Testis (tissue), 3 donors: ENCODE results near the gene STAT2. TPM values are rescaled to one million over a fixed set of nuclear protein-coding genes. Genes with fewer than 3 reads are reported as not detected.
"Not testable (repeated sequence)": the region's sequence is repeated elsewhere in the genome, so short reads cannot be mapped to it uniquely, and the experiment has no call there.

Experiments used
- DNase-seq: peaks from one replicate; pipeline ENCODE4 v3.0.0-alpha.2; 2019
- H3K27ac ChIP-seq, 2 donors: fragments of 200-600 bp; sonication (generic); one replicate each; pipeline ENCODE4 v1.5.1; 2019
- H3K27me3 ChIP-seq: fragments of 200-600 bp; sonication (generic); one replicate; pipeline ENCODE4 v1.5.1; 2019
- H3K36me3 ChIP-seq: fragments of 200-600 bp; sonication (generic); one replicate; pipeline ENCODE4 v1.5.1; 2017; ENCODE audit warnings: low read depth; ENCODE audit errors: missing control alignments
- H3K4me1 ChIP-seq: fragments of 200-600 bp; sonication (generic); one replicate; pipeline ENCODE4 v1.5.1; 2019
- H3K4me3 ChIP-seq, 2 donors: fragments of 200-600 bp; sonication (generic); one replicate each; pipeline ENCODE4 v1.5.1; 2017 to 2019
- H3K9me3 ChIP-seq: fragments of 200-600 bp; sonication (generic); one replicate; pipeline ENCODE4 v1.5.1; 2017
- POLR2A ChIP-seq: fragments of 450-650 bp; IDR thresholded peaks from one replicate; pipeline ENCODE4 v1.6.1; 2017; ENCODE audit warnings: antibody characterized with exemption, mild to moderate bottlenecking, moderate library complexity
- WGBS, 2 donors: methylation state at CpG; one replicate each; pipeline ENCODE4 v1.1.5; 2018; 5-methylcytosine and 5-hydroxymethylcytosine counted together
- intact Hi-C: fragments of 100-400 bp; cut with DNase I; formaldehyde crosslinking; loops from one replicate; pipeline ENCODE4 v1.15.1; 2023; ENCODE audit warnings: low total_unique reads
- polyA plus RNA-seq: library from polyadenylated mRNA; stranded (reverse); fragments of 350-450 nt; fragmentation: Illumina TruSeq; extraction: RNeasy Lipid Tissue Mini Kit (QIAGEN cat#74804); gene quantifications from one replicate; pipeline ENCODE4 v1.2.3, GENCODE V29; 2014; ENCODE audit warnings: low read depth, low replicate concordance; ENCODE audit not compliant: insufficient read depth
- total RNA-seq, 2 donors: library from RNA; depleted of rRNA; stranded (reverse); fragments of >200 nt; gene quantifications; one replicate each; pipeline ENCODE4 v1.2.3, GENCODE V29; 2016
- TF ChIP-seq, protein P1 (sequence below), 3 experiments: fragments of 450-650 bp in 2 of 3; fragments of 200-600 bp in 1 of 3; sonication (generic) in 1 of 3; IDR thresholded peaks; one replicate each; pipeline ENCODE4 v1.5.1; 2016 to 2019; ENCODE audit warnings: antibody characterized with exemption in 3 of 3, mild to moderate bottlenecking in 2 of 3, moderate library complexity in 1 of 3

STAT2 gene
- total and polyA plus RNA-seq, 3 donors from 2014 or later = 57.0 to 122 (median 110) TPM

DNA sequence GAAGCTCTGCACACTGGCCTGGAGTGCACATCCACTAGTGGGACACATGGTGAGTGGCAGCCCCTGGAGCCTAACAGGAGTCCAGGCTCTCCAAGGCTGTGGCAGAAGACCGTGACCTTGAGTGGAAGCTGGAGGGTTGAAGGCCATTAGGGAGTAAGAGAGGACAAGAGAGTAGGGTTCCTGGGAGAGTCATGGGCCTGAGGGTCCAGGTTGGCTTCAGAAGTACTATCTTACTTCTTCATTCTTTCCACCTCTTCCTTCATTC, 20.8 kb downstream of the STAT2 start:
- no peaks in the 10 kb centered on the region for H3K27me3 ChIP-seq
- no peak for DNase-seq
- H3K36me3 ChIP-seq = no peaks in the 10 kb centered on the region
- H3K9me3 ChIP-seq = no peaks in the 10 kb centered on the region
- intact Hi-C loops = no loop called here
- no peaks in the 10 kb centered on the region for H3K4me1 ChIP-seq
- WGBS, 2 donors = 60 to 83% methylated on average over 1 of the region's 1 CpG
- H3K27ac ChIP-seq = no peak overlapping the region
- no peak overlapping the region for H3K4me3 ChIP-seq
- TF ChIP-seq POLR2A = no peak
- TF ChIP-seq, protein P1, sequence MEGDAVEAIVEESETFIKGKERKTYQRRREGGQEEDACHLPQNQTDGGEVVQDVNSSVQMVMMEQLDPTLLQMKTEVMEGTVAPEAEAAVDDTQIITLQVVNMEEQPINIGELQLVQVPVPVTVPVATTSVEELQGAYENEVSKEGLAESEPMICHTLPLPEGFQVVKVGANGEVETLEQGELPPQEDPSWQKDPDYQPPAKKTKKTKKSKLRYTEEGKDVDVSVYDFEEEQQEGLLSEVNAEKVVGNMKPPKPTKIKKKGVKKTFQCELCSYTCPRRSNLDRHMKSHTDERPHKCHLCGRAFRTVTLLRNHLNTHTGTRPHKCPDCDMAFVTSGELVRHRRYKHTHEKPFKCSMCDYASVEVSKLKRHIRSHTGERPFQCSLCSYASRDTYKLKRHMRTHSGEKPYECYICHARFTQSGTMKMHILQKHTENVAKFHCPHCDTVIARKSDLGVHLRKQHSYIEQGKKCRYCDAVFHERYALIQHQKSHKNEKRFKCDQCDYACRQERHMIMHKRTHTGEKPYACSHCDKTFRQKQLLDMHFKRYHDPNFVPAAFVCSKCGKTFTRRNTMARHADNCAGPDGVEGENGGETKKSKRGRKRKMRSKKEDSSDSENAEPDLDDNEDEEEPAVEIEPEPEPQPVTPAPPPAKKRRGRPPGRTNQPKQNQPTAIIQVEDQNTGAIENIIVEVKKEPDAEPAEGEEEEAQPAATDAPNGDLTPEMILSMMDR (IDR thresholded peaks at IDR 0.05) = no peak

DNA sequence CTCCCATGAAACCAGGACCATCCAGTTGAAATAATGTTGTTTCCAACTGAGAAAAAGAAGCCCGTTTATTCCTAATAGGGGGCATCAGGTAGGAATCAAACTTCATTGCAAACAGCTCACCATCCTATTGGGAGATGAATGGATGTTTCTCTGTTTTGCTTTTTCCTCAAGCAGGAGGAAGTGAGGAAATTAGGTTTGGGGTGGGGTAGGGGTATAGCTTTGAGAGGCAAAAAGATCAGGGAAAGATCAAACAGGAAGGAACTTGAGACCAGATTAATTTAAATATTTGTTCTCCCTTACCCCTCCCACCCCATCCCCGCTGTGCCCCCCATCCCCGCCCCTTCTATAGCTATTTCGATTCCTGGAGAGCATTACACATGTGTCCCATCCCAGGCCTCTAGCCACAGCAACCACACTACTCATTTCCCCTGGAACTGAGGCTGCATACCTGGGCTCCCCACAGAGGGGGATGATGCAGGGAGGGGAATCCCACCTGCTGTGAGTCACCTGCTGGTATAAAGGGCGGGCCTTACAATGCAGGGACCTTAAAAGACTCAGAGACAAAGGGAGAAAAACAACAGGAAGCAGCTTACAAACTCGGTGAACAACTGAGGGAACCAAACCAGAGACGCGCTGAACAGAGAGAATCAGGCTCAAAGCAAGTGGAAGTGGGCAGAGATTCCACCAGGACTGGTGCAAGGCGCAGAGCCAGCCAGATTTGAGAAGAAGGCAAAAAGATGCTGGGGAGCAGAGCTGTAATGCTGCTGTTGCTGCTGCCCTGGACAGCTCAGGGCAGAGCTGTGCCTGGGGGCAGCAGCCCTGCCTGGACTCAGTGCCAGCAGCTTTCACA, 21.4 kb downstream of the STAT2 start, which contains the start of gene IL23A:
TSS of gene IL23A (plus strand) at position 577 of the 850 bp plus-strand sequence. CDS start at position 738, 161 bp downstream.
- H3K4me1 ChIP-seq = no peaks in the 10 kb centered on the region
- no peak for DNase-seq
- WGBS, 2 donors = 51 to 55% methylated on average over 9 of the region's 9 CpGs
- H3K9me3 ChIP-seq = no peaks in the 10 kb centered on the region
- TF ChIP-seq POLR2A = no peak
- TF ChIP-seq, protein P1 (IDR thresholded peaks at IDR 0.05) = no peak
- no peak within 1 kb of the TSS for H3K27ac ChIP-seq
- H3K4me3 ChIP-seq = no peak within 1 kb of the TSS
- H3K27me3 ChIP-seq = no peaks in the 10 kb centered on the region
- intact Hi-C loops = no loop called here
- no peaks in the 10 kb centered on the region for H3K36me3 ChIP-seq

DNA sequence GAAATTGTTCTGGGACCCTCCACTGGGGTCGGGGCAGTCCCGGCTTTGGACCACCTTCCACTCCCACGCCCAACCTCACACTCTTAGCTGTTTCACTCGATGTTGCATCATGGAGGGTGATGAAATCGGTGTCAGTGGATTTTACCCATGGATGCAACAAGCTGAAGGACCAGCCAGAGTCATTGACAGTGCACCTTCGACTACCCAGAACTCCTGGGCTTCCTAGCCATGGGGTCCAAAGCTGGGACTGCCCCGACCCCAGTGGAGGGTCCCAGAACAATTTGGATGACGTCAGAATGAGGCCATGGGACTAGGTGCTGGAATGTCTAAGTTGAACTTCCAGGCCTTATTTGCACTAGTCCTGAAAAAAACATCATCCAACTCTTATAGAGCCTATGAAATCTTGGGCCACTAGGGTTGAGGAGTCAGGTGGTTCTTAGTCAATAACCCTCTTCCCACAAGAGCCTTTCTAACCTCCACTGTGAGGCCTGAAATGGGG, 22.1 kb downstream of the STAT2 start:
- no peaks in the 10 kb centered on the region for H3K9me3 ChIP-seq
- WGBS, 2 donors = 85 to 86% methylated on average over 8 of the region's 8 CpGs
- no peak overlapping the region for H3K27ac ChIP-seq
- intact Hi-C loops = no loop called here
- H3K36me3 ChIP-seq = no peaks in the 10 kb centered on the region
- H3K27me3 ChIP-seq = no peaks in the 10 kb centered on the region
- TF ChIP-seq, protein P1 (IDR thresholded peaks at IDR 0.05) = no peak
- no peak for TF ChIP-seq POLR2A
- H3K4me1 ChIP-seq = no peaks in the 10 kb centered on the region
- H3K4me3 ChIP-seq = no peak overlapping the region
- DNase-seq = no peak

GRCh38 chr12:56336361-56337167, 23.3 kb downstream of the STAT2 start:
- no peak overlapping the region for H3K27ac ChIP-seq
- TF ChIP-seq POLR2A = no peak
- TF ChIP-seq, protein P1 (IDR thresholded peaks at IDR 0.05) = no peak
- intact Hi-C loops = no loop called here
- no peak for DNase-seq
- H3K4me3 ChIP-seq = no peak overlapping the region
- H3K9me3 ChIP-seq = no peaks in the 10 kb centered on the region
- H3K36me3 ChIP-seq = no peaks in the 10 kb centered on the region
- H3K27me3 ChIP-seq = no peaks in the 10 kb centered on the region
- H3K4me1 ChIP-seq = no peaks in the 10 kb centered on the region
- WGBS, 2 donors = 85 to 86% methylated on average over 9 of the region's 9 CpGs

GRCh38 chr12:56335527-56335926, 24.4 kb downstream of the STAT2 start:
- WGBS, 2 donors = 66 to 85% methylated on average over 8 of the region's 8 CpGs
- H3K27me3 ChIP-seq, intact Hi-C loops, H3K9me3 ChIP-seq, H3K4me3 ChIP-seq, H3K36me3 ChIP-seq, DNase-seq, H3K4me1 ChIP-seq, H3K27ac ChIP-seq: not testable (repeated sequence)
